Neural cell (in vitro differentiated cells): ENCODE results near the gene TPPP3. TPM values are rescaled to one million over a fixed set of nuclear protein-coding genes. Genes with fewer than 3 reads are reported as not detected.

Experiments used
- H2AFZ ChIP-seq: fragments of 200-600, 300-800 bp; sonication (generic), shearing (Covaris generic); 2 replicates; pipeline ENCODE4 v1.6.0; 2014; ENCODE audit warnings: low read depth, mild to moderate bottlenecking, antibody characterized with exemption, low read length, moderate library complexity
- H3F3A ChIP-seq: fragments of 200-600 bp; shearing (Covaris generic); 2 replicates; pipeline ENCODE4 v1.6.1; 2016; ENCODE audit warnings: mild to moderate bottlenecking, moderate library complexity, mixed read lengths, antibody characterized with exemption, low read length; ENCODE audit not compliant: insufficient read depth, poor library complexity, severe bottlenecking
- H3K27ac ChIP-seq: fragments of 200-600, 300-800 bp; sonication (generic), shearing (Covaris generic); 2 replicates; pipeline ENCODE4 v1.5.1; 2014; ENCODE audit warnings: mild to moderate bottlenecking, low read length, moderate library complexity
- H3K27me3 ChIP-seq: fragments of 300-800, 200-600 bp; sonication (generic), shearing (Covaris generic); 2 replicates; pipeline ENCODE4 v1.6.0; 2014; ENCODE audit warnings: mild to moderate bottlenecking, low read depth, low read length, moderate library complexity; ENCODE audit not compliant: insufficient read depth
- H3K36me3 ChIP-seq: fragments of 300-800, 200-600 bp; sonication (generic), shearing (Covaris generic); 2 replicates; pipeline ENCODE4 v1.5.1; 2014; ENCODE audit warnings: mild to moderate bottlenecking, antibody characterized with exemption, low read length, moderate library complexity; ENCODE audit not compliant: insufficient read depth
- H3K4me2 ChIP-seq: fragments of 300-800, 200-600 bp; sonication (generic), shearing (Covaris generic); 2 replicates; pipeline ENCODE4 v1.6.0; 2014; ENCODE audit warnings: mild to moderate bottlenecking, low read length
- H3K4me3 ChIP-seq: fragments of 300-800, 200-600 bp; sonication (generic), shearing (Covaris generic); 2 replicates; pipeline ENCODE4 v1.5.1; 2014; ENCODE audit warnings: mild to moderate bottlenecking, low read length, moderate library complexity
- H3K79me2 ChIP-seq: fragments of 200-600 bp; shearing (Covaris generic); replicated peaks from 2 replicates; pipeline ENCODE4 v1.6.0; 2014; ENCODE audit warnings: mild to moderate bottlenecking, low read length, moderate library complexity; ENCODE audit not compliant: insufficient read depth
- H3K9ac ChIP-seq: fragments of 300-800, 200-600 bp; sonication (generic), shearing (Covaris generic); 2 replicates; pipeline ENCODE4 v1.6.1; 2016; ENCODE audit warnings: mild to moderate bottlenecking, low read length, mixed read lengths
- H3K9me2 ChIP-seq: fragments of 200-600 bp; shearing (Covaris generic); 2 replicates; pipeline ENCODE4 v1.6.1; 2016; ENCODE audit warnings: mild to moderate bottlenecking, low read length, mixed read lengths; ENCODE audit not compliant: insufficient read depth
- H3K9me3 ChIP-seq: fragments of 200-600, 300-800 bp; sonication (generic), shearing (Covaris generic); 2 replicates; pipeline ENCODE4 v1.6.1; 2016; ENCODE audit warnings: mild to moderate bottlenecking, mixed run types, low read length, moderate library complexity, mixed read lengths
- H4K20me1 ChIP-seq: fragments of 200-600 bp; shearing (Covaris generic); 2 replicates; pipeline ENCODE4 v1.6.1; 2016; ENCODE audit warnings: mild to moderate bottlenecking, mixed run types; ENCODE audit not compliant: insufficient read depth
- CTCF ChIP-seq: fragments of 450-650 bp; IDR thresholded peaks from 2 replicates; pipeline ENCODE4 v1.5.1; 2014; ENCODE audit warnings: antibody characterized with exemption, mild to moderate bottlenecking, moderate library complexity; ENCODE audit not compliant: poor library complexity, severe bottlenecking
- EP300 ChIP-seq: fragments of 450-650 bp; conservative IDR thresholded peaks from 2 replicates; pipeline ENCODE4 v1.6.1; 2014; ENCODE audit warnings: antibody characterized with exemption, mild to moderate bottlenecking, moderate library complexity; ENCODE audit not compliant: poor library complexity, severe bottlenecking
- EZH2 ChIP-seq: fragments of 200-600, 300-800 bp; shearing (Covaris generic), sonication (generic); IDR thresholded peaks from 2 replicates; pipeline ENCODE4 v1.6.1; 2014; ENCODE audit warnings: antibody characterized with exemption, low read length, borderline replicate concordance, mild to moderate bottlenecking; ENCODE audit not compliant: insufficient read depth, poor library complexity, severe bottlenecking
- MXI1 ChIP-seq: fragments of 450-650 bp; conservative IDR thresholded peaks from 2 replicates; pipeline ENCODE4 v1.6.1; 2014; ENCODE audit warnings: antibody characterized with exemption, mild to moderate bottlenecking; ENCODE audit not compliant: poor library complexity, severe bottlenecking
- POLR2AphosphoS5 ChIP-seq: IDR thresholded peaks from 2 replicates; pipeline ENCODE4 v1.6.1; 2012
- RAD21 ChIP-seq: fragments of 450-650 bp; conservative IDR thresholded peaks from 2 replicates; pipeline ENCODE4 v1.6.1; 2014; ENCODE audit warnings: antibody characterized with exemption, mild to moderate bottlenecking, moderate library complexity
- REST ChIP-seq: IDR thresholded peaks from 2 replicates; pipeline ENCODE4 v1.6.1; 2012; ENCODE audit warnings: borderline replicate concordance
- SMC3 ChIP-seq: fragments of 450-650 bp; conservative IDR thresholded peaks from 2 replicates; pipeline ENCODE4 v1.6.1; 2014; ENCODE audit warnings: antibody characterized with exemption, mild to moderate bottlenecking, moderate library complexity; ENCODE audit not compliant: poor library complexity
- TAF1 ChIP-seq: IDR thresholded peaks from 2 replicates; pipeline ENCODE4 v1.6.1; 2012; ENCODE audit warnings: low read depth
- polyA plus RNA-seq: library from polyadenylated mRNA; depleted of rRNA; stranded (reverse); fragments of >200 nt; gene quantifications from 2 replicates; pipeline ENCODE4 v1.2.3, GENCODE V29; 2014

Gene TPPP3
- polyA plus RNA-seq, 1 donor from 2014 or later = 2.7 TPM

GRCh38 chr16:67419931-67420330 is 26.6 kb upstream of the TPPP3 start:
- no peaks in the 10 kb centered on the region for H3K9me3 ChIP-seq
- TF ChIP-seq CTCF (no peak), EZH2 (no peak), SMC3 (no peak), POLR2AphosphoS5 (no peak), RAD21 (no peak), EP300 (no peak), MXI1 (no peak), REST (no peak)
- H4K20me1 ChIP-seq = no peaks in the 10 kb centered on the region
- no peak overlapping the region for H2AFZ ChIP-seq
- no peak overlapping the region for H3K4me2 ChIP-seq
- H3K9me2 ChIP-seq = no peaks in the 10 kb centered on the region
- H3K79me2 ChIP-seq = no peaks in the 10 kb centered on the region
- H3K27me3 ChIP-seq = no peaks in the 10 kb centered on the region
- no peak overlapping the region for H3K27ac ChIP-seq
- H3F3A ChIP-seq = no peaks in the 10 kb centered on the region
- no peak overlapping the region for H3K9ac ChIP-seq
- H3K4me3 ChIP-seq = no peak overlapping the region
- no peaks in the 10 kb centered on the region for H3K36me3 ChIP-seq

GRCh38 chr16:67419502-67419901 is 26.2 kb upstream of the TPPP3 start:
- Histone ChIP-seq H3K9me3 (no peaks in the 10 kb centered on the region), H2AFZ (no peak overlapping the region), H3K79me2 (no peaks in the 10 kb centered on the region), H3F3A (no peaks in the 10 kb centered on the region), H3K27ac (no peak overlapping the region), H3K27me3 (no peaks in the 10 kb centered on the region), H4K20me1 (no peaks in the 10 kb centered on the region), H3K9me2 (no peaks in the 10 kb centered on the region), H3K4me2 (no peak overlapping the region), H3K4me3 (no peak overlapping the region), H3K9ac (no peak overlapping the region), H3K36me3 (no peaks in the 10 kb centered on the region)
- TF ChIP-seq CTCF (no peak), RAD21 (no peak), EZH2 (no peak), REST (no peak), TAF1 (no peak), MXI1 (no peak), SMC3 (no peak), POLR2AphosphoS5 (no peak), EP300 (no peak)
